Gastroesophageal sphincter (tissue), 4 donors: ENCODE data around the gene EPS8L1. TPM values are rescaled to one million over a fixed set of nuclear protein-coding genes. Genes with fewer than 3 reads are reported as not detected.

ENCODE experiments used
- ATAC-seq: fragments of 150-250 bp; one replicate; pipeline ENCODE4 v1.9.1; 2016; ENCODE audit warnings: mild to moderate bottlenecking, moderate library complexity
- H3K27ac ChIP-seq, 4 donors: fragments of 200-600 bp; sonication (generic) in 3 of 4; 1 replicate in 3 of 4; 2 replicates in 1 of 4; pipeline ENCODE4 v1.5.1; 2016 to 2019
- H3K27me3 ChIP-seq: fragments of 200-600 bp; sonication (generic); one replicate; pipeline ENCODE4 v1.5.1; 2019
- H3K36me3 ChIP-seq, 2 donors: fragments of 200-600 bp; sonication (generic); one replicate each; pipeline ENCODE4 v1.5.1; 2019; ENCODE audit warnings: control low read depth in 1 of 2
- H3K4me1 ChIP-seq, 3 donors: fragments of 200-600 bp; sonication (generic); 1 replicate in 2 of 3; 2 replicates in 1 of 3; pipeline ENCODE4 v1.5.1; 2016 to 2019; ENCODE audit warnings: control low read depth in 2 of 3
- H3K4me3 ChIP-seq, 2 donors: fragments of 200-600 bp; sonication (generic); one replicate each; pipeline ENCODE4 v1.5.1; 2019; ENCODE audit warnings: mild to moderate bottlenecking in 1 of 2, moderate library complexity in 1 of 2
- H3K9me3 ChIP-seq, 3 donors: fragments of 200-600 bp; sonication (generic); one replicate each; pipeline ENCODE4 v1.5.1; 2017 to 2019; ENCODE audit warnings: control low read depth in 2 of 3
- EP300 ChIP-seq: sonication (generic); formaldehyde crosslinking; IDR thresholded peaks from one replicate; pipeline ENCODE4 v1.6.1; 2017; ENCODE audit warnings: antibody characterized with exemption, mild to moderate bottlenecking
- POLR2A ChIP-seq, 2 donors: fragments of 450-650 bp; IDR thresholded peaks; one replicate each; pipeline ENCODE4 v1.6.1; 2017; ENCODE audit warnings: antibody characterized with exemption in 2 of 2, mild to moderate bottlenecking in 2 of 2, moderate library complexity in 1 of 2
- POLR2AphosphoS5 ChIP-seq: sonication (generic); formaldehyde crosslinking; IDR thresholded peaks from one replicate; pipeline ENCODE4 v1.6.1; 2017; ENCODE audit warnings: antibody characterized with exemption
- WGBS, 2 donors: methylation state at CpG; one replicate each; pipeline ENCODE4 v1.1.5; 2018; ENCODE audit warnings: low coverage in 1 of 2; 5-methylcytosine and 5-hydroxymethylcytosine counted together
- total RNA-seq, 4 donors: library from RNA; depleted of rRNA; stranded (reverse); fragments of >200 nt; gene quantifications; one replicate each; pipeline ENCODE4 v1.1.0, GENCODE V29; 2016
- TF ChIP-seq, protein P1 (sequence below), 4 experiments: fragments of 200-600 bp in 2 of 4; fragments of 450-650 bp in 2 of 4; sonication (generic) in 1 of 4; IDR thresholded peaks; one replicate each; pipeline ENCODE4 v1.5.1; 2017 to 2019; ENCODE audit warnings: antibody characterized with exemption in 4 of 4, mild to moderate bottlenecking in 2 of 4, moderate library complexity in 2 of 4

Gene EPS8L1
- total RNA-seq, 4 donors from 2014 or later, result 2.2 to 10.5 (median 2.5) TPM

DNA sequence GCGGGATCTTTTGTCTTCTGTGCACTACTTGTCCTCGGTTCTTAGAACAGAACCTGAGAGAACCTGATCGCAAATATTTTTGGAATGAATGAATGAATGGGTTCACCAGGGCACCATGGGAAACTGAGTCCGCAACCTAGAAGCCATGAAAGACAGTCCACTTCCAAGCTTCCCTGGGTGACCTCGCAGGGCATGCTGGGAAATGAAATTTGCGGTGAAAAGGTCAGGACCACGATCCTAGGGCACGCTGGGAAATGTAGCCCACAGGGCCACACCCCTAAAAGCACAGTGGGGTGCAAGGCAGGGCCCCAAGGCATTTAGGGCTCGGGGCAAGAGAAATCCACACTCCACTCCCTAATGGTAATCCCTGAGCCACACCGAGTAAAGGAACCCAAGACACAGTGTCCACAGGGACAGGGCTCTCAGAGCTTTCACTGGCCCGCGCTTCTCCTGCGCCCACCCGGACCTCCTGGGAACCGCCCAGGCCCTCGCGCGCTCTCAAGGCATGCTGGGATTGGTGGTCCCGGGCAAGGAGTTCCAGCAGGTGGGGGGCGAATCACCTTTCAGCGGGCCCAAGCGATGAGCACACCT lies 42.8 kb downstream of the EPS8L1 start:
- H3K27me3 ChIP-seq, result peaks cover 2% of the 10 kb centered on the region
- no peak for ATAC-seq
- H3K36me3 ChIP-seq, result no peaks in the 10 kb centered on the region
- H3K27ac ChIP-seq, result peak overlapping the region in 3 of 4 donors; percentile 96 to 98 (median 98)
- no peaks in the 10 kb centered on the region for H3K9me3 ChIP-seq
- WGBS, 2 donors, result 18% methylated on average over 5 of the region's 22 CpGs; no CpG with 5 or more reads in 1 of the 2 donors
- TF ChIP-seq, protein P1, sequence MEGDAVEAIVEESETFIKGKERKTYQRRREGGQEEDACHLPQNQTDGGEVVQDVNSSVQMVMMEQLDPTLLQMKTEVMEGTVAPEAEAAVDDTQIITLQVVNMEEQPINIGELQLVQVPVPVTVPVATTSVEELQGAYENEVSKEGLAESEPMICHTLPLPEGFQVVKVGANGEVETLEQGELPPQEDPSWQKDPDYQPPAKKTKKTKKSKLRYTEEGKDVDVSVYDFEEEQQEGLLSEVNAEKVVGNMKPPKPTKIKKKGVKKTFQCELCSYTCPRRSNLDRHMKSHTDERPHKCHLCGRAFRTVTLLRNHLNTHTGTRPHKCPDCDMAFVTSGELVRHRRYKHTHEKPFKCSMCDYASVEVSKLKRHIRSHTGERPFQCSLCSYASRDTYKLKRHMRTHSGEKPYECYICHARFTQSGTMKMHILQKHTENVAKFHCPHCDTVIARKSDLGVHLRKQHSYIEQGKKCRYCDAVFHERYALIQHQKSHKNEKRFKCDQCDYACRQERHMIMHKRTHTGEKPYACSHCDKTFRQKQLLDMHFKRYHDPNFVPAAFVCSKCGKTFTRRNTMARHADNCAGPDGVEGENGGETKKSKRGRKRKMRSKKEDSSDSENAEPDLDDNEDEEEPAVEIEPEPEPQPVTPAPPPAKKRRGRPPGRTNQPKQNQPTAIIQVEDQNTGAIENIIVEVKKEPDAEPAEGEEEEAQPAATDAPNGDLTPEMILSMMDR (IDR thresholded peaks at IDR 0.05), result no peak
- TF ChIP-seq POLR2A (IDR thresholded peaks at IDR 0.05), result no peak
- TF ChIP-seq POLR2AphosphoS5, result no peak
- TF ChIP-seq EP300, result no peak
- peak overlapping the region; percentile 36 to 79 for H3K4me3 ChIP-seq
- H3K4me1 ChIP-seq, result peaks cover 0 to 40% (median 28%) of the 10 kb centered on the region in 3 donors

DNA sequence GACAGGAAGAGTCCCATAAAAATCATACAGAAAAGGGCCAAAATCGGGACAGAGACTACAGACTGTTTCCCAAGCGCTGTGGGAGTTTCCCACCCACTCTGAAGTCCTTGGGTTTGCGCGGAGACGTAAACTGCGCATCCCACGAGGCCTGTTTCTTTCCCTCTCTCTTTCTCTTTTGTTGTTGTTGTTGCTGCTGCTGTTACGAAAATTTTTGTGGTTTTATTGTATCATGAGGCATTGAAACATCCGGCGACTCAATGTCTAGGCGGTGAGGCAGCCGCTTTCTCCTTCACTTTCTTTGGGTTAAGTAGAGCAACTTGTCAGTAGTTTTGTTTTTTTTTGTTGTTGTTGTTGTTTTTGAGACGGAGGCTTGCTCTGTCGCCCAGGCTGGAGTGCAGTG lies 43.4 kb downstream of the EPS8L1 start:
- Histone ChIP-seq H3K4me1 (peaks cover 0 to 34% (median 27%) of the 10 kb centered on the region in 3 donors), H3K4me3 (no peak overlapping the region), H3K27ac (no peak overlapping the region), H3K36me3 (no peaks in the 10 kb centered on the region), H3K9me3 (no peaks in the 10 kb centered on the region), H3K27me3 (peaks cover 7% of the 10 kb centered on the region)
- no peak for TF ChIP-seq POLR2AphosphoS5
- 42 to 78% methylated on average over 2 to 12 of the region's 14 CpGs for WGBS, 2 donors
- ATAC-seq, result no peak

DNA sequence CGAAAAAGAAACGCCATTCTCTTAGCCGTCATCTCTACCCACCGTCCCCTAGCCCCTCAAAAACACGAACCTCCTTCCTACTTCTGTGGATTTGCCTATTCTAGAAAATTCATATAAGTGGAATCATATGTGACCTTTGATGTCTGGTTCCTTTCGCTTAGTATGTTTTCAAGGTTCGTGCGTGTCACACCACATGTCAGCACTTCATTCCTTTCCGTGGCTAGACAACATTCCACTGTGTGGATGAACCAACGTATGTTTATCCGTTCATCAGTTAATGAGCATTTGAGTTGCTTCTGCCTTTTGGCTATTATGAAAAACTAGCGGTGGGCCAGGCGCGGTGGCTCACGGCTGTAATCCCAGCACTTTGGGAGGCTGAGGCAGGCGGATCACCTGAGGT lies 55.8 kb downstream of the EPS8L1 start:
- Histone ChIP-seq H3K9me3 (no peaks in the 10 kb centered on the region), H3K4me3 (no peak overlapping the region), H3K27me3 (peaks cover 76% of the 10 kb centered on the region), H3K27ac (no peak overlapping the region), H3K36me3 (no peaks in the 10 kb centered on the region), H3K4me1 (no peaks in the 10 kb centered on the region)
- WGBS, 2 donors, result 65 to 80% methylated on average over 9 to 15 of the region's 16 CpGs
- TF ChIP-seq, protein P1 (IDR thresholded peaks at IDR 0.05), result no peak
- TF ChIP-seq POLR2AphosphoS5, result no peak
- no peak for TF ChIP-seq POLR2A (IDR thresholded peaks at IDR 0.05)
- TF ChIP-seq EP300, result no peak
- no peak for ATAC-seq

DNA sequence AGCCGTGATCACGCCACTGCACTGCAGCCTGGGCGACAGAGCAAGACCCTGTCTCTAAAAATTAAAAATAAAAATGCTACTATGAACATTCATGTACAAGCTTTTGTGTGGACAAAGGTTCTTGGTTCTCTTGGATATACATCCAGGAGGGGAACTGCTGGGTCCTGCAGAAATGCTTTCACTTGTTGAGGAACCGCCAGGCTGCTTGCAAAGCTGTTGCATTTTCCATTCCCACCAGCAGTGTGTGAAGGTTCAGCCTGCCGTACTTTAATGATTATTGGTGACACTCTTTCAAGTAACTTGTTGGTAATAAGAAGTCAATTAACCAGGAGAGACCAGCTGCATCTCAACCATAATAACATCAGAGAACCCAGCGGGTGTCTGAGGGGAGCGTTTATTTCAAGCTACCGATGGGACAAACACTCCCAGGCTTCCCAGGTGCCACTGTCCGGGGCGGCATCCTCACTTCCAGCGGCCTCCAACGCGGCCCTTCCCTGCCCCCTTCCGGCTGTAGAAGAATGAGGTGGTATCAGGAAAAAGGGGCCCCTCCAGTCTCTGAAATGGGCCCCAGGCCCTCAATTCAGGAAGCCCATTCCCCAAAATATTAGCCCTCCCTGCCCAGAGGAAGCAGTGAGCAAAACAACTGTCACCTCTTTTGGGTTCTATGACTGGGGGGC lies 56.9 kb downstream of the EPS8L1 start:
- no peak for ATAC-seq
- peaks cover 78% of the 10 kb centered on the region for H3K27me3 ChIP-seq

DNA sequence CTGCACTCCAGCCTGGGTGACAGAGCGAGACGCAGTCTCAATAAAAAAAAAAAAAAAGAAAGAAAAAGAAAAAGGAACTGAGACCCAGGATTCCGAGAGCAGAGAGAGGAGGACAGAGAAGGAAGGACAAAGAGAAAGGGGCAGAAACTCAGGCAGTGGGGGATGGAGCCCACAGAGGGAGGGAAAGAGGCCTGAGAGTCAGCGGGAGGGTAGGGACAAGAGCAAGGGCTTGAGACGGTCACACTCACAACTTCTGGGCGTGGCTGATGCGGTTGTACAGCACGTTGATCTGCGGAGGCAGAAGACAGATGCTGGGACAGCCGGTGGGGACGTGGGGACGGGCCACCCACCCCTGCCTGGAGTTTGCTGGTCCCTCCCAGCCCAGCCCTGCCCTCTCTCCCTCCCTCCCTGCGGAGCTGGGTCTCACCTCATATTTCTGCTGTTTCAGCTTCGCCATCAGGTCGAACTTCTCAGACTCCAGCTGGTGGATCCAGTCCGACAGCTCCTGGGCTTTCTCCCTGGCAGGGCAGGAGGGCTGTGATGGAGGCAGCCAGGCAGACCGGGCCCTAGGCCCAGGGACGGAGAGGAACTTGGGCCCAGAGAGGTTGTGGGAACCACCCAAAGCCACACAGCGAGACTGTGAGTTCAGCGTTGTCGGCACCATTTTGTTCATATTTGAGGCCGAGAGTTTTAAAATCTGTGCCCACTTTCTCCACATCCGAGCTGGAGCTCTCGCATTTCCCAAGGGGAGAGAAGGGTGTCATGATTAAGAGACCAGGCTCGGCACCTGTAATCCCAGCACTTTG lies 58.2 kb downstream of the EPS8L1 start:
- peaks cover 88% of the 10 kb centered on the region for H3K27me3 ChIP-seq
- no peak overlapping the region for H3K27ac ChIP-seq
- no peaks in the 10 kb centered on the region for H3K9me3 ChIP-seq
- TF ChIP-seq, protein P1 (IDR thresholded peaks at IDR 0.05), result no peak
- TF ChIP-seq EP300, result no peak
- no peak for TF ChIP-seq POLR2AphosphoS5
- TF ChIP-seq POLR2A (IDR thresholded peaks at IDR 0.05), result no peak
- H3K4me1 ChIP-seq, result no peaks in the 10 kb centered on the region
- WGBS, 2 donors, result 42 to 49% methylated on average over 6 to 9 of the region's 25 CpGs
- H3K36me3 ChIP-seq, result no peaks in the 10 kb centered on the region
- H3K4me3 ChIP-seq, result no peak overlapping the region
- ATAC-seq, result no peak

More for the DNA sequence above, 56.9 kb downstream of the EPS8L1 start:
- 26 to 60% methylated on average over 4 to 7 of the region's 14 CpGs for WGBS, 2 donors
- TF ChIP-seq, protein P1 (IDR thresholded peaks at IDR 0.05), result peak in 1 of 4 experiments; percentile 46
- TF ChIP-seq POLR2AphosphoS5 (no peak), POLR2A (IDR thresholded peaks at IDR 0.05) (no peak), EP300 (no peak)
- no peak overlapping the region for H3K4me3 ChIP-seq
- H3K27ac ChIP-seq, result no peak overlapping the region
- H3K9me3 ChIP-seq, result no peaks in the 10 kb centered on the region
- no peaks in the 10 kb centered on the region for H3K36me3 ChIP-seq
- H3K4me1 ChIP-seq, result no peaks in the 10 kb centered on the region
